Keratinocyte (primary cell): Measurements from ENCODE around the gene SOX18. TPM values are rescaled to one million over a fixed set of nuclear protein-coding genes. Genes with fewer than 3 reads are reported as not detected.

Experiments
- DNase-seq: peaks from one replicate; pipeline ENCODE4 v3.0.0-alpha.2; 2011; ENCODE audit warnings: low read depth, missing footprints, low spot score
- FAIRE-seq: peaks from 2 replicates; lab custom pipeline; 2011; peaks lifted over from hg19 to GRCh38; lab: Jason Lieb, UNC
- H2AFZ ChIP-seq: 2 replicates; pipeline ENCODE4 v1.6.0; 2012; ENCODE audit warnings: low read length, control low read depth, inconsistent platforms; ENCODE audit not compliant: control insufficient read depth
- H3K27ac ChIP-seq: 2 replicates; pipeline ENCODE4 v1.5.1; 2011; ENCODE audit warnings: low read length; ENCODE audit not compliant: control insufficient read depth, insufficient read depth
- H3K27me3 ChIP-seq: 3 replicates; pipeline ENCODE4 v1.6.0; 2011; ENCODE audit warnings: low read length; ENCODE audit not compliant: control insufficient read depth, insufficient read depth; ENCODE audit errors: extremely low read depth
- H3K36me3 ChIP-seq, 2 experiments: 2 replicates in 1 of 2; 3 replicates in 1 of 2; pipeline ENCODE4 v1.5.1; 2011; ENCODE audit warnings: low read length in 2 of 2, mild to moderate bottlenecking in 1 of 2; ENCODE audit not compliant: control insufficient read depth in 2 of 2, insufficient read depth in 2 of 2; ENCODE audit errors: extremely low read depth in 1 of 2
- H3K4me1 ChIP-seq: 3 replicates; pipeline ENCODE4 v1.5.1; 2011; ENCODE audit warnings: low read length; ENCODE audit not compliant: control insufficient read depth, insufficient read depth; ENCODE audit errors: extremely low read depth
- H3K4me2 ChIP-seq: 3 replicates; pipeline ENCODE4 v1.6.0; 2011; ENCODE audit warnings: low read depth, low read length; ENCODE audit not compliant: control insufficient read depth, insufficient read depth; ENCODE audit errors: extremely low read depth
- H3K4me3 ChIP-seq, 3 experiments: fragments of 200-600 bp in 1 of 3; sonication (generic) in 1 of 3; 2 replicates in 2 of 3; 3 replicates in 1 of 3; pipeline ENCODE4 v1.5.1; 2011 to 2016; ENCODE audit warnings: low read length in 3 of 3, mild to moderate bottlenecking in 3 of 3, control low read depth in 2 of 3, inconsistent platforms in 1 of 3, low read depth in 1 of 3, mixed read lengths in 1 of 3, mixed run types in 1 of 3, moderate library complexity in 1 of 3; ENCODE audit not compliant: control insufficient read depth in 2 of 3, insufficient read depth in 2 of 3; ENCODE audit errors: extremely low read depth in 1 of 3
- H3K79me2 ChIP-seq: 2 replicates; pipeline ENCODE4 v1.6.0; 2012; ENCODE audit warnings: low read length; ENCODE audit not compliant: control insufficient read depth, insufficient read depth
- H3K9ac ChIP-seq: 3 replicates; pipeline ENCODE4 v1.6.0; 2011; ENCODE audit warnings: low read length; ENCODE audit not compliant: control insufficient read depth, insufficient read depth; ENCODE audit errors: extremely low read depth
- H3K9me1 ChIP-seq: 3 replicates; pipeline ENCODE4 v1.6.0; 2011; ENCODE audit warnings: low read length; ENCODE audit not compliant: control insufficient read depth, insufficient read depth; ENCODE audit errors: extremely low read depth
- H3K9me3 ChIP-seq: 2 replicates; pipeline ENCODE4 v1.5.1; 2012; ENCODE audit warnings: low read depth, low read length; ENCODE audit not compliant: control insufficient read depth
- H4K20me1 ChIP-seq: 3 replicates; pipeline ENCODE4 v1.6.0; 2011; ENCODE audit warnings: low read length; ENCODE audit not compliant: control insufficient read depth, insufficient read depth; ENCODE audit errors: extremely low read depth
- EZH2 ChIP-seq: IDR thresholded peaks from one replicate; pipeline ENCODE4 v1.6.1; 2012; ENCODE audit warnings: inconsistent platforms, mild to moderate bottlenecking, low read length, moderate library complexity
- dilution Hi-C: fragments of 300-500 bp; cut with MboI; formaldehyde crosslinking; loops from one replicate; pipeline ENCODE4 v1.7.0; 2020; ENCODE audit warnings: low sequenced_read_pairs; ENCODE audit not compliant: extremely low pct_ligation_motif_present
- polyA plus RNA-seq, 5 experiments: library from polyadenylated mRNA; depleted of rRNA in 3 of 5; stranded (reverse) in 3 of 5; stranded (forward) in 1 of 5; unstranded in 1 of 5; fragments of >200 nt; gene quantifications; 1 replicate in 1 of 5; 2 replicates in 3 of 5; 3 replicates in 1 of 5; pipeline versions ENCODE4 v1.2.1 to v1.2.3, GENCODE V29; 2011 to 2012; ENCODE audit warnings: missing spikeins in 2 of 5, low read depth in 1 of 5, low replicate concordance in 1 of 5
- TF ChIP-seq, protein P1 (sequence below), 3 experiments: IDR thresholded peaks in 1 of 3; conservative IDR thresholded peaks in 1 of 3; optimal IDR thresholded peaks in 1 of 3; 2 replicates in 2 of 3; 3 replicates in 1 of 3; pipeline versions ENCODE3 to v1.5.1; 2011; ENCODE audit warnings: low read length in 3 of 3, mild to moderate bottlenecking in 3 of 3, moderate library complexity in 2 of 3, control low read depth in 1 of 3, inconsistent platforms in 1 of 3; ENCODE audit not compliant: insufficient read depth in 2 of 3; ENCODE audit errors: extremely low read depth in 1 of 3

Gene SOX18
- polyA plus RNA-seq, 1 donor (not counting 4 experiments of a cell fraction or from before 2014, with no cell fraction given) = not detected

DNA sequence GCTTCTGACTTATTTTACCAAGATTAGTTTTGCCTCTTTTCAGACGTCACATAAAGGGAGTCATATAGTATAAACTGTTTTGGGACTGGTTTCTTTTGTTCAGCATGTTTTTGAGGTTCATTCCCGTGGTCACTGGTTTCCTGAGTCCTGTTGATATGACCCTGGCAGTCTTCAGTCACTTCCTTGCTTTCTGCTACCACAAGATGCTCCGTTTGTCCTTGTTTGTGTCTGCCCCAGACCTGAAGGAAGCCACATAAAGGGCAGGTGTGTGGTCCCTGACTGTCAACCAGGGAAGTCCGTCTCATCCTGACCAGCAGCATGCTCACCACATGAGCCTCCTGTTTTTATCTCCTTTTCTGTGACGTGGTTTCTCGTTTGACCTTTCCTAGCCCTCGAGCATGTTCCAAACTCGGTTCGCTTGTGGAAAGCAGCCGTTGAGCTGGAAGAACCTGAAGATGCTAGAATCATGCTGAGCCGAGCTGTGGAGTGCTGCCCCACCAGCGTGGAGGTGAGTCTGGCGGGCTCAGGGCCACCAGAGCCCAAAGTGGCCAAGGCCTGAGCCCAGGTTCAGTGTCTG is 39.5 kb downstream of the SOX18 start:
- dilution Hi-C loops = no loop called here
- no peaks in the 10 kb centered on the region for H3K27me3 ChIP-seq
- no peak overlapping the region for H3K4me3 ChIP-seq
- peaks cover 9% of the 10 kb centered on the region for H3K4me1 ChIP-seq
- H3K36me3 ChIP-seq = peaks cover 23 to 37% of the 10 kb centered on the region in 2 experiments
- H4K20me1 ChIP-seq = no peaks in the 10 kb centered on the region
- H3K9ac ChIP-seq = no peak overlapping the region
- DNase-seq (no peak), FAIRE-seq (no peak)
- no peak overlapping the region for H3K4me2 ChIP-seq
- no peak for TF ChIP-seq EZH2
- TF ChIP-seq, protein P1, sequence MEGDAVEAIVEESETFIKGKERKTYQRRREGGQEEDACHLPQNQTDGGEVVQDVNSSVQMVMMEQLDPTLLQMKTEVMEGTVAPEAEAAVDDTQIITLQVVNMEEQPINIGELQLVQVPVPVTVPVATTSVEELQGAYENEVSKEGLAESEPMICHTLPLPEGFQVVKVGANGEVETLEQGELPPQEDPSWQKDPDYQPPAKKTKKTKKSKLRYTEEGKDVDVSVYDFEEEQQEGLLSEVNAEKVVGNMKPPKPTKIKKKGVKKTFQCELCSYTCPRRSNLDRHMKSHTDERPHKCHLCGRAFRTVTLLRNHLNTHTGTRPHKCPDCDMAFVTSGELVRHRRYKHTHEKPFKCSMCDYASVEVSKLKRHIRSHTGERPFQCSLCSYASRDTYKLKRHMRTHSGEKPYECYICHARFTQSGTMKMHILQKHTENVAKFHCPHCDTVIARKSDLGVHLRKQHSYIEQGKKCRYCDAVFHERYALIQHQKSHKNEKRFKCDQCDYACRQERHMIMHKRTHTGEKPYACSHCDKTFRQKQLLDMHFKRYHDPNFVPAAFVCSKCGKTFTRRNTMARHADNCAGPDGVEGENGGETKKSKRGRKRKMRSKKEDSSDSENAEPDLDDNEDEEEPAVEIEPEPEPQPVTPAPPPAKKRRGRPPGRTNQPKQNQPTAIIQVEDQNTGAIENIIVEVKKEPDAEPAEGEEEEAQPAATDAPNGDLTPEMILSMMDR (optimal IDR thresholded peaks at IDR 0.05 in 1 of 3, IDR thresholded peaks at IDR 0.05 in 1 of 3, conservative IDR thresholded peaks at IDR 0.05 in 1 of 3; ENCODE audit: extremely low read depth in 1 of 3, insufficient read depth in 2 of 3, low read length in 3 of 3) = no peak
- peaks cover 3% of the 10 kb centered on the region for H3K79me2 ChIP-seq
- H3K9me1 ChIP-seq = no peaks in the 10 kb centered on the region
- H3K27ac ChIP-seq = no peak overlapping the region
- no peak overlapping the region for H2AFZ ChIP-seq
- no peaks in the 10 kb centered on the region for H3K9me3 ChIP-seq

DNA sequence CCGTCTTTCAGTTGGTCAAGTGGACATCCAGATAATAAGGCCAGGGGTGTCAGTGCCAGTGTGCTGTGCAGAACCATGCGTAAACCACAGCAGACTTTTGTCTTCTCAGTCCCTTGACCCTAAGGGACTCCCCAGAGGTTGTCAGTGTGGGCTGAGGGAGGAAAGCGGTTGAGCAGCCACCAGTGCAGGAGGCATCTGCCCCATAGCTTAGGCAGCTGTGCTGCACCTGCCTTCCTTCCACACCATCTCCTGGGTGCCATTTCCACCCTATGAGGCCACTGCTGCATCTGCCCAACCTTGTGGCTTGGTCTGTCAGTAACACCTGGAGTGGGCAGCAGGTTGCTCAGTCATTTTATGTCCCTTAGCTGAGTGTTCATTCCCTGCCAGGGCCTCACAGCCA is 42.5 kb downstream of the SOX18 start:
- Histone ChIP-seq H3K27ac (no peak overlapping the region), H3K9me1 (no peaks in the 10 kb centered on the region), H2AFZ (no peak overlapping the region), H3K79me2 (peaks cover 3% of the 10 kb centered on the region), H3K36me3 (peaks cover 32 to 33% of the 10 kb centered on the region in 2 experiments), H3K27me3 (no peaks in the 10 kb centered on the region), H3K4me3 (no peak overlapping the region), H3K9ac (no peak overlapping the region), H3K4me1 (peaks cover 9% of the 10 kb centered on the region), H4K20me1 (no peaks in the 10 kb centered on the region), H3K4me2 (no peak overlapping the region), H3K9me3 (no peaks in the 10 kb centered on the region)
- dilution Hi-C loops = no loop called here
- TF ChIP-seq EZH2 = no peak
- TF ChIP-seq, protein P1 (optimal IDR thresholded peaks at IDR 0.05 in 1 of 3, IDR thresholded peaks at IDR 0.05 in 1 of 3, conservative IDR thresholded peaks at IDR 0.05 in 1 of 3; ENCODE audit: extremely low read depth in 1 of 3, insufficient read depth in 2 of 3, low read length in 3 of 3) = no peak
- no peak for DNase-seq
- no peak for FAIRE-seq
